GM13977 (cell line): ENCODE results near the gene CHDH.

Source experiments
- DNase-seq: peaks from one replicate; pipeline ENCODE4 v3.0.0; 2012; ENCODE audit warnings: low spot score
- in situ Hi-C: fragments of 300-500 bp; cut with MboI; formaldehyde crosslinking; loops from one replicate; pipeline ENCODE4 v1.12.0; 2022; ENCODE audit warnings: low sequenced_read_pairs, low pct_unique_long_range_greater_than_20kb, mixed read lengths, inconsistent platforms; ENCODE audit not compliant: unreplicated experiment
- TF ChIP-seq, protein P1 (sequence below): IDR thresholded peaks from 2 replicates; pipeline ENCODE4 v1.5.1; 2012; ENCODE audit warnings: mild to moderate bottlenecking, control low read depth; ENCODE audit not compliant: insufficient read depth; ENCODE audit errors: extremely low read depth, missing control alignments

CHDH gene

GRCh38 chr3:53775834-53776251, 70.4 kb downstream of the CHDH start:
- TF ChIP-seq, protein P1, sequence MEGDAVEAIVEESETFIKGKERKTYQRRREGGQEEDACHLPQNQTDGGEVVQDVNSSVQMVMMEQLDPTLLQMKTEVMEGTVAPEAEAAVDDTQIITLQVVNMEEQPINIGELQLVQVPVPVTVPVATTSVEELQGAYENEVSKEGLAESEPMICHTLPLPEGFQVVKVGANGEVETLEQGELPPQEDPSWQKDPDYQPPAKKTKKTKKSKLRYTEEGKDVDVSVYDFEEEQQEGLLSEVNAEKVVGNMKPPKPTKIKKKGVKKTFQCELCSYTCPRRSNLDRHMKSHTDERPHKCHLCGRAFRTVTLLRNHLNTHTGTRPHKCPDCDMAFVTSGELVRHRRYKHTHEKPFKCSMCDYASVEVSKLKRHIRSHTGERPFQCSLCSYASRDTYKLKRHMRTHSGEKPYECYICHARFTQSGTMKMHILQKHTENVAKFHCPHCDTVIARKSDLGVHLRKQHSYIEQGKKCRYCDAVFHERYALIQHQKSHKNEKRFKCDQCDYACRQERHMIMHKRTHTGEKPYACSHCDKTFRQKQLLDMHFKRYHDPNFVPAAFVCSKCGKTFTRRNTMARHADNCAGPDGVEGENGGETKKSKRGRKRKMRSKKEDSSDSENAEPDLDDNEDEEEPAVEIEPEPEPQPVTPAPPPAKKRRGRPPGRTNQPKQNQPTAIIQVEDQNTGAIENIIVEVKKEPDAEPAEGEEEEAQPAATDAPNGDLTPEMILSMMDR = no peak
- no peak for DNase-seq
- in situ Hi-C loops = no loop called here

DNA sequence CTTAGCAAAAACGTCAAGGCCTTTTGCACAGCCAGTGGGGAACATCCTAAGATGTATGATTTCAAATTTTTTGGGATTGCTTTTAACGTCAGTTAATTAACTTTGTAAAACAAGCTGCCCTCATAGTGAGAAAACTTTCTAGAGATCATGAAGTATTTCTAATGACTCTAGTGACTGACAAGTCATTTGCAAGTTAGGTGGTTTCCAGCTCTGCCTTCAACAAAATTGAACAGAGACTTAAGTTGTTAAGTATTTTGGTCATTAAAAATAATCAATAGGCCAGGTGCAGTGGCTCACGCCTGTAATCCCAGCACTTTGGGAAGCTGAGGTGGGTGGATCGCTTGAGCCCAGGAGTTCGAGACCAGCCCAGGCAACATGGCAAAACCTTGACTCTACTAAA, 71.2 kb downstream of the CHDH start:
- in situ Hi-C loops = no loop called here
- TF ChIP-seq, protein P1 = no peak

GRCh38 chr3:53774414-53774813, 71.8 kb downstream of the CHDH start:
- TF ChIP-seq, protein P1 = no peak
- no peak for DNase-seq
- in situ Hi-C loops = no loop called here

More for the DNA sequence above, 71.2 kb downstream of the CHDH start:
- DNase-seq = no peak

DNA sequence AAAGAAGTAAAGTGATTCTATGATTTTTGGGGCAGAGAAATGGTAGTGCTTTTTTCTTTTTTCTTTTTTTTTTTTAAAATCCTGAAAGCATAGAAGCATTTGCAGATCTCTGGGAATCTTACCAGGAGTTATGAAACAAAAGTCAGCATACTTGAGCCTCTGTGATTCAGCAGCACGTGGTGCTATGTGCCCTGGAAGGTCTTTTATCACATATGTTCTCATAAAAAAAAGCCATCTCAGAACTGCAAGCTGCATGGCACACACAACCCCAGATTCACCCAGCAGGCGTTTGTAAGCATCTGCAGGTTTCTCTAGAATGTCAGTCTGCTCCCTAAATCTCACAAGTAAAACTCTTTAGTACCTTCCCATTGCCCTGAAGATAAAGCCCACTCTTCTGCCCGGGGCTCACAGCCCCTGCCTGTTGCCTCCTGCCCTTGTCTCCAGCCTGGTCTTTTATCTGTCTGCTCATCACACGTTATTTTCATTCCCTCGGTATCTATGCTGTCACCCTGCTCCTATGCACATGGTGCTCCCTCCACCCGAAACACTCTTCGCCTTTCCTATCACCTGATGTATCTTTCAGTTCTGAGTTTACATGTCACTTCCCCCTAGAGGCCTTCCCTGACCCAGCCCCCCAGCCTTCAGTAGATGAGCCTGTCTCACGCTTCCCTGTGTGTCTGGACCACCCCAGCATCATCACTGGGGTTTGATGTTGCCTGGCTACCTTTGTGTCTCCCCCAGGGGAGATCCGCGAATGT, 72.4 kb downstream of the CHDH start:
- in situ Hi-C loops = no loop called here
- TF ChIP-seq, protein P1 = no peak
- DNase-seq = peak; percentile 59

- no peak for DNase-seq
- in situ Hi-C loops = no loop called here
- TF ChIP-seq, protein P1 = no peak
Measured at GRCh38 chr3:53773021-53773436, 73.2 kb downstream of the CHDH start.

GRCh38 chr3:53772562-53772961, 73.7 kb downstream of the CHDH start:
- TF ChIP-seq, protein P1 = no peak
- in situ Hi-C loops = no loop called here
- DNase-seq = no peak
